Erythroblast (primary cell): Measurements from ENCODE around the gene WFDC10B.

Experiments used
- GATA1 ChIP-seq: IDR thresholded peaks from 2 replicates; pipeline ENCODE4 v1.6.1; 2011; ENCODE audit warnings: low read depth, mild to moderate bottlenecking, control low read depth, low read length, moderate library complexity
- POLR2A ChIP-seq: IDR thresholded peaks from 2 replicates; pipeline ENCODE4 v1.6.1; 2011; ENCODE audit warnings: mild to moderate bottlenecking, low read length

- TF ChIP-seq POLR2A (no peak), GATA1 (no peak)
Observed at GRCh38 chr20:45685896-45686295, 18.9 kb downstream of the WFDC10B start.
